Left lung (tissue), 10 donors: ENCODE results near the gene ELAVL2. TPM values are rescaled to one million over a fixed set of nuclear protein-coding genes. Genes with fewer than 3 reads are reported as not detected.

Source experiments
- ATAC-seq: fragments of 200-7000 bp; cut with Tn5 transposase; one replicate; pipeline ENCODE4 v1.9.1; 2020; ENCODE audit warnings: moderate library complexity
- DNase-seq, 4 donors: peaks; one replicate each; pipeline ENCODE4 v3.0.0-alpha.2; 2013 to 2020
- H3K27ac ChIP-seq, 2 donors: fragments of 200-600 bp; sonication (generic) in 1 of 2; one replicate each; pipeline versions ENCODE4 v1.5.0 to v1.8.0; 2020 to 2021
- H3K27me3 ChIP-seq, 2 donors: fragments of 200-600 bp; sonication (generic) in 1 of 2; one replicate each; pipeline versions ENCODE4 v1.5.0 to v1.8.0; 2020 to 2021
- H3K36me3 ChIP-seq, 2 donors: fragments of 200-600 bp; sonication (generic) in 1 of 2; one replicate each; pipeline versions ENCODE4 v1.5.0 to v1.8.0; 2020 to 2021
- H3K4me1 ChIP-seq, 2 donors: fragments of 200-600 bp; one replicate each; pipeline ENCODE4 v1.8.0; 2021
- H3K4me3 ChIP-seq, 2 donors: fragments of 200-600 bp; sonication (generic) in 1 of 2; one replicate each; pipeline versions ENCODE4 v1.5.0 to v1.8.0; 2020 to 2021; ENCODE audit warnings: mild to moderate bottlenecking in 1 of 2
- H3K9me3 ChIP-seq, 2 donors: fragments of 200-600 bp; sonication (generic) in 1 of 2; one replicate each; pipeline versions ENCODE4 v1.5.0 to v1.8.0; 2020 to 2021
- CTCF ChIP-seq, 2 donors: fragments of 200-600 bp; sonication (generic) in 1 of 2; IDR thresholded peaks; one replicate each; pipeline versions ENCODE4 v1.5.0 to v1.8.0; 2021; ENCODE audit warnings: antibody characterized with exemption in 2 of 2
- intact Hi-C, 2 donors: fragments of 100-400 bp; cut with DNase I; formaldehyde crosslinking; loops; one replicate each; pipeline versions ENCODE4 v1.11.2 to v1.14.2; 2022
- polyA plus RNA-seq, 6 donors: library from polyadenylated mRNA; unstranded; fragments of 120-200 nt; gene quantifications; one replicate each; pipeline ENCODE4 v1.2.1, GENCODE V29; 2013; ENCODE audit not compliant: insufficient read length in 6 of 6
- total RNA-seq, 2 donors: library from RNA; stranded (reverse); fragmentation: NEBNext Ultra II Directional; extraction: Animal tissue kit (Norgen Biotek cat#: 25700); gene quantifications; one replicate each; pipeline ENCODE4 v1.2.1, GENCODE V29; 2021
- donor health status: DM: no; HTN: yes; CAD: no.
- donor health status: DM: no; HTN: no; CAD: no.

The ELAVL2 gene
- total and polyA plus RNA-seq, 8 donors = 0.35 to 4.5 (median 2.3) TPM; not detected in 1

- Histone ChIP-seq H3K9me3 (no peaks in the 10 kb centered on the region), H3K4me1 (no peaks in the 10 kb centered on the region), H3K36me3 (no peaks in the 10 kb centered on the region), H3K4me3 (no peak overlapping the region), H3K27ac (no peak overlapping the region), H3K27me3 (no peaks in the 10 kb centered on the region)
- ATAC-seq (no peak), DNase-seq (no peak)
- TF ChIP-seq CTCF (IDR thresholded peaks at IDR 0.05) = no peak
- intact Hi-C loops = no loop called here
These were observed 14.4 kb downstream of the ELAVL2 start for GRCh38 chr9:23811633-23812032.

GRCh38 chr9:23803216-23803615 lies 22.8 kb downstream of the ELAVL2 start:
- intact Hi-C loops = no loop called here
- no peak for TF ChIP-seq CTCF (IDR thresholded peaks at IDR 0.05)
- Histone ChIP-seq H3K36me3 (no peaks in the 10 kb centered on the region), H3K4me1 (no peaks in the 10 kb centered on the region), H3K9me3 (no peaks in the 10 kb centered on the region), H3K27ac (no peak overlapping the region), H3K4me3 (no peak overlapping the region), H3K27me3 (no peaks in the 10 kb centered on the region)
- ATAC-seq (no peak), DNase-seq (no peak)

GRCh38 chr9:23801523-23801922 lies 24.5 kb downstream of the ELAVL2 start:
- H3K27me3 ChIP-seq = no peaks in the 10 kb centered on the region
- intact Hi-C loops = no loop called here
- H3K36me3 ChIP-seq = no peaks in the 10 kb centered on the region
- peaks cover 0 to 6% of the 10 kb centered on the region in 2 donors for H3K9me3 ChIP-seq
- TF ChIP-seq CTCF (IDR thresholded peaks at IDR 0.05) = no peak
- DNase-seq (no peak), ATAC-seq (no peak)
- no peak overlapping the region for H3K4me3 ChIP-seq
- H3K27ac ChIP-seq = no peak overlapping the region
- no peaks in the 10 kb centered on the region for H3K4me1 ChIP-seq

GRCh38 chr9:23799521-23799920 lies 26.5 kb downstream of the ELAVL2 start:
- Histone ChIP-seq H3K4me3 (no peak overlapping the region), H3K27ac (no peak overlapping the region), H3K9me3 (peaks cover 0 to 6% of the 10 kb centered on the region in 2 donors), H3K4me1 (no peaks in the 10 kb centered on the region), H3K36me3 (no peaks in the 10 kb centered on the region), H3K27me3 (no peaks in the 10 kb centered on the region)
- no peak for TF ChIP-seq CTCF (IDR thresholded peaks at IDR 0.05)
- ATAC-seq (no peak), DNase-seq (no peak)
- intact Hi-C loops = no loop called here

- no peak for TF ChIP-seq CTCF (IDR thresholded peaks at IDR 0.05)
- Histone ChIP-seq H3K27ac (no peak overlapping the region), H3K4me3 (no peak overlapping the region), H3K4me1 (no peaks in the 10 kb centered on the region), H3K36me3 (no peaks in the 10 kb centered on the region), H3K9me3 (peaks cover 0 to 6% of the 10 kb centered on the region in 2 donors), H3K27me3 (no peaks in the 10 kb centered on the region)
- intact Hi-C loops = no loop called here
- DNase-seq = no peak
- ATAC-seq = no peak
These were observed 27.7 kb downstream of the ELAVL2 start for GRCh38 chr9:23798325-23798724.
